Cardiac muscle cell (in vitro differentiated cells and primary cell): Measurements from ENCODE around the gene GPR101. TPM values are rescaled to one million over a fixed set of nuclear protein-coding genes. Genes with fewer than 3 reads are reported as not detected.

Experiments used
- DNase-seq, 2 donors: peaks; one replicate each; pipeline versions ENCODE4 v3.0.0 to v3.0.0-alpha.2; 2010 to 2017; ENCODE audit warnings: low read depth in 1 of 2, low spot score in 1 of 2
- H3K27ac ChIP-seq: fragments of 200-600 bp; sonication (generic); 2 replicates; pipeline ENCODE4 v1.5.1; 2016
- H3K27me3 ChIP-seq: fragments of 200-600 bp; sonication (generic); 2 replicates; pipeline ENCODE4 v1.6.0; 2016; ENCODE audit warnings: control low read depth
- H3K36me3 ChIP-seq: fragments of 200-600 bp; sonication (generic); 2 replicates; pipeline ENCODE4 v1.5.1; 2016; ENCODE audit warnings: control low read depth
- H3K4me1 ChIP-seq: fragments of 200-600 bp; sonication (generic); 2 replicates; pipeline ENCODE4 v1.8.1; 2017; ENCODE audit warnings: low read depth, mild to moderate bottlenecking, mixed run types
- H3K4me3 ChIP-seq: fragments of 200-600 bp; sonication (generic); 2 replicates; pipeline ENCODE4 v1.5.1; 2016; ENCODE audit warnings: mild to moderate bottlenecking
- H3K9me3 ChIP-seq: fragments of 200-600 bp; sonication (generic); 2 replicates; pipeline ENCODE4 v1.5.1; 2017; ENCODE audit warnings: low read depth, mild to moderate bottlenecking, control low read depth
- polyA plus RNA-seq: library from polyadenylated mRNA; unstranded; fragments of >200 nt; fragmentation: Nextera tagmentation; extraction: Ambion mirVana; gene quantifications from 2 replicates; pipeline ENCODE4 v1.2.1, GENCODE V29; 2016
- total RNA-seq: library from RNA; depleted of rRNA; stranded (reverse); fragments of >200 nt; gene quantifications from 2 replicates; pipeline ENCODE4 v1.2.3, GENCODE V29; 2016
- TF ChIP-seq, protein P1 (sequence below): IDR thresholded peaks from 2 replicates; pipeline ENCODE4 v1.5.1; 2012; ENCODE audit warnings: low read depth, mild to moderate bottlenecking, low read length

The GPR101 gene, protein sequence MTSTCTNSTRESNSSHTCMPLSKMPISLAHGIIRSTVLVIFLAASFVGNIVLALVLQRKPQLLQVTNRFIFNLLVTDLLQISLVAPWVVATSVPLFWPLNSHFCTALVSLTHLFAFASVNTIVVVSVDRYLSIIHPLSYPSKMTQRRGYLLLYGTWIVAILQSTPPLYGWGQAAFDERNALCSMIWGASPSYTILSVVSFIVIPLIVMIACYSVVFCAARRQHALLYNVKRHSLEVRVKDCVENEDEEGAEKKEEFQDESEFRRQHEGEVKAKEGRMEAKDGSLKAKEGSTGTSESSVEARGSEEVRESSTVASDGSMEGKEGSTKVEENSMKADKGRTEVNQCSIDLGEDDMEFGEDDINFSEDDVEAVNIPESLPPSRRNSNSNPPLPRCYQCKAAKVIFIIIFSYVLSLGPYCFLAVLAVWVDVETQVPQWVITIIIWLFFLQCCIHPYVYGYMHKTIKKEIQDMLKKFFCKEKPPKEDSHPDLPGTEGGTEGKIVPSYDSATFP
- not detected in 2 replicates for total RNA-seq
- not detected in 2 replicates for polyA plus RNA-seq

DNA sequence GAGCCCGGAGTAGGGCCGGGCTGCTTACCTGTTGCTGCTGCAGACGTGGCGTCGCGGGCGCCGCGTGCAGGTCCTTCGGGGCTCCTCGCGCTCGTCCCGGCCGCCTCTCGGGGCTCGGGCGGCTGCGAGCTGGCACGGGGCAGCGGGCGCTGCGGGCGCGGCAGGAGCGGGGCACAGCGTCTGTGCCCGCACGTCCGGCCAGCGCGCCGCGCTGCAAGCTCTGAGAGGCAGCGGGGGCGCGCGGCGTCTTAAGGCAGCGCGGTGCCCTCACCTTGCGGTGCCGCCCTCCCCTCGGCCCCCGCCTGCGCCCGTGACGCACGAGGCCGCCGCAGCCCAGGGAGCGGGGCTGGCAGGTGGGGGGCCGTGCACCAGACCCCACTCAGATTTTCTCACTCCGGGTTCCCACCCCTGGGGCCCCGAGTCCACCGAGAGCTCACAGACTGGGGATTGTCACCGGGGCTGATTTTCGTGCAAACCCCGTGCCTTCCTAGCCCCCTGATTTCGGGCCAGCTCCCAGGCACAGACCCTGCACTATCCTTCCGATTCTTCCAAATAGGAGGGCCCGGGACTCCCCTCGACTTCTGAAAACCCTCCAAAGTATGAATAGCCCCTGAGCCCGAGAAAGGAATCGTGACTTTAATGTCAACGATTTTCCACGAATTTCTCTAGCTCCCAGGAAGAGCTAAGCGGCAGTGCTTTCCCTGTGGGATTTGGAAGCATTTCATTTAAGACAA is at the start of gene GPR101:
GPR101 (minus strand) TSS at position 222 of the 734 bp plus-strand sequence. CDS start 2,321 bp downstream, outside the sequence.
- no peak within 1 kb of the TSS for H3K27ac ChIP-seq
- peak in 1 of 2 donors; percentile 32 for DNase-seq
- TF ChIP-seq, protein P1, sequence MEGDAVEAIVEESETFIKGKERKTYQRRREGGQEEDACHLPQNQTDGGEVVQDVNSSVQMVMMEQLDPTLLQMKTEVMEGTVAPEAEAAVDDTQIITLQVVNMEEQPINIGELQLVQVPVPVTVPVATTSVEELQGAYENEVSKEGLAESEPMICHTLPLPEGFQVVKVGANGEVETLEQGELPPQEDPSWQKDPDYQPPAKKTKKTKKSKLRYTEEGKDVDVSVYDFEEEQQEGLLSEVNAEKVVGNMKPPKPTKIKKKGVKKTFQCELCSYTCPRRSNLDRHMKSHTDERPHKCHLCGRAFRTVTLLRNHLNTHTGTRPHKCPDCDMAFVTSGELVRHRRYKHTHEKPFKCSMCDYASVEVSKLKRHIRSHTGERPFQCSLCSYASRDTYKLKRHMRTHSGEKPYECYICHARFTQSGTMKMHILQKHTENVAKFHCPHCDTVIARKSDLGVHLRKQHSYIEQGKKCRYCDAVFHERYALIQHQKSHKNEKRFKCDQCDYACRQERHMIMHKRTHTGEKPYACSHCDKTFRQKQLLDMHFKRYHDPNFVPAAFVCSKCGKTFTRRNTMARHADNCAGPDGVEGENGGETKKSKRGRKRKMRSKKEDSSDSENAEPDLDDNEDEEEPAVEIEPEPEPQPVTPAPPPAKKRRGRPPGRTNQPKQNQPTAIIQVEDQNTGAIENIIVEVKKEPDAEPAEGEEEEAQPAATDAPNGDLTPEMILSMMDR: no peak
- no peaks in the 10 kb centered on the region for H3K36me3 ChIP-seq
- H3K27me3 ChIP-seq: peaks cover 95% of the 10 kb centered on the region
- peak within 1 kb of the TSS; percentile 15 for H3K4me3 ChIP-seq
- no peaks in the 10 kb centered on the region for H3K9me3 ChIP-seq
- no peaks in the 10 kb centered on the region for H3K4me1 ChIP-seq

DNA sequence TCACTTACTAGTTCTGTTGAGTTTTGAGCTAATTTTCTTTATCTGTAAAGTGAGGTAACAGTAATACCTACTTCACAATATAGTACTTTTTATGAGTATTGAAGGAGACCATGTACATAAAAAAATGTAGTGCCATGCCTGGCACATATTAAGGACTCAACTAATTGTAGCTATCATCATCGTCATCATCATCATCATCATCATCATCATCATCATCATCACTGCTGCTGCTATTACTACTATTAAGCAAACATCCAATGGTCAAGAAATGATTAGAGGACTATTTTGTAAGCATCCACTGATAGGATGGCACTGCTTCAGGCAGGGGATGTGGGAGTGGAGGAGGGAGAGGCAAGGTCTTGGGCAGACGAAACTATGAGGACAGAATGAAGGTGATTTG is 47.4 kb upstream of the GPR101 start:
- Histone ChIP-seq H3K36me3 (no peaks in the 10 kb centered on the region), H3K27me3 (no peaks in the 10 kb centered on the region), H3K4me3 (no peak overlapping the region), H3K9me3 (no peaks in the 10 kb centered on the region), H3K27ac (no peak overlapping the region), H3K4me1 (no peaks in the 10 kb centered on the region)
- no peak for DNase-seq
- TF ChIP-seq, protein P1: no peak

DNA sequence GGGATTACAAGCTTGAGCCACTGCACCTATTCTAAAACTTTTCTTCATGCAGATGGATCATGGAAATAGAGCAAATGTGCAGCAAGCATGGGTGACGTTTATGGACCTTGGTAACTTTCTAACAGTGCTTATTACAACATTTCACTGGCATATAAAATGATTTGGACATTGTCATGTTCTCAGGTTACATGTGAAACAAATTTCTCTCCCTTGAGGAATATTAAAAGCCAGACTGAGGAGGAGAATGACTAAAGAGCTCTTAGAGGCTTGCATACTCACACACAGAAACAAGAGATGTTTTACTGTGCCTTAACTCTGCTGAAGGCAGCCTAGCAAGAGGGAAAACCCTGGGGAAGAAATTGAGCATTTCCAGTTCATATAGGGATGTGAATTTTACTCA is 38.6 kb upstream of the GPR101 start:
- DNase-seq: no peak
- TF ChIP-seq, protein P1: no peak

DNA sequence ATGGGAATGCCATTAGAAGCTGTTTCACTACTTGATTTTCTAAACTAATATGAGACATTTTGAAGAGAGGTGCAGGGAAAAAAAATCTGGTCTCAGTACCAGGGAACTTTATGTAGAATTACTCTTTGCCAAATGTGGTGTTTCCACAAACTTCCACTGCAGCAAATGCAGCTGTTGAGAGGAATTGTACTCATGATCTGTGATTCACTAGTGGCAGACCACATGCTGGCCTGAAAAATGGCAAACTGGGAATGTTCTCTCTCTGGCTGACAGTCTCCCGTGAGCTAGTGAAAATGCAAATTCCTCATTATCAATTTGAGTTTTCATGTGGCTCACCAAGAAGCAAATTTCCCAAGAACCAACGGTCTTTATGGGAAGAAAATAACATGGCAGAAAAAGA is 37.8 kb upstream of the GPR101 start:
- Histone ChIP-seq H3K4me1 (no peaks in the 10 kb centered on the region), H3K27ac (no peak overlapping the region), H3K36me3 (no peaks in the 10 kb centered on the region), H3K4me3 (no peak overlapping the region), H3K9me3 (no peaks in the 10 kb centered on the region), H3K27me3 (no peaks in the 10 kb centered on the region)
- DNase-seq: no peak
- TF ChIP-seq, protein P1: no peak

More for the DNA sequence above, 38.6 kb upstream of the GPR101 start:
- Histone ChIP-seq H3K9me3 (no peaks in the 10 kb centered on the region), H3K4me3 (no peak overlapping the region), H3K27ac (no peak overlapping the region), H3K36me3 (no peaks in the 10 kb centered on the region), H3K27me3 (no peaks in the 10 kb centered on the region), H3K4me1 (no peaks in the 10 kb centered on the region)

DNA sequence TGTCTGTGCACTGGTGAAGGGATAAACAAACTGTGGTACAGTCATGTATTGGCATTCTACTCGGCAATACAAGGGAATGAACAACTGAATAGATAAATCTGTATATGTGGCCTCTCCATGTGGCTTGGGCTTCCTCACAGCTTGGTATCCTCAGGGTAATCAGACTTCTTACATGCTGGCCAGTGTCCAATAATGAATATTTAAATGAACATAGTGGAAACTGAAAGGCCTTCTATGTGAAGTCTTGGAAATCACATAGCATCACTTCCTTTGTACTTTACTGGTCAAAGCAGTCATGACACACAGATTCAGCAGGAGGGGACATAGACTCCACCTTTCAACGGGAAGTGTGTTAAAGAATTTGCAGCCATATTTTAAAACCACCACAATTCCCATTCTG is 33.4 kb upstream of the GPR101 start:
- Histone ChIP-seq H3K4me3 (no peak overlapping the region), H3K9me3 (no peaks in the 10 kb centered on the region), H3K4me1 (no peaks in the 10 kb centered on the region), H3K27ac (no peak overlapping the region), H3K27me3 (no peaks in the 10 kb centered on the region), H3K36me3 (no peaks in the 10 kb centered on the region)
- TF ChIP-seq, protein P1: no peak
- no peak for DNase-seq
